Measurements from ENCODE around the gene YJU2.

The YJU2 gene

GRCh38 chr19:4301590-4302242 is 54.8 kb downstream of the YJU2 start:
- peak; percentile 25 for ATAC-seq (replicated peaks)
- Mint-ChIP-seq H3K9me3 (no peaks in the 10 kb centered on the region), H3K27me3 (peaks cover 0 to 21% of the 10 kb centered on the region in 2 donors), H3K4me1 (ENCODE audit: low read depth in 2 of 2) (peaks cover 11 to 32% of the 10 kb centered on the region in 2 donors), H3K36me3 (ENCODE audit: insufficient read depth) (peaks cover 7% of the 10 kb centered on the region), H3K4me3 (peak overlapping the region; percentile 73 to 80), H3K27ac (peak overlapping the region in 1 of 2 donors; percentile 86)
- DNase-seq = no peak

GRCh38 chr19:4302243-4302640 is 55.4 kb downstream of the YJU2 start, which contains the start of gene TMIGD2:
Gene TMIGD2 (minus strand): TSS chr19:4302389. CDS start chr19:4302385, 4 bp downstream.
- Mint-ChIP-seq H3K27ac (peak within 1 kb of the TSS in 1 of 2 donors; percentile 86), H3K4me3 (peak within 1 kb of the TSS; percentile 73 to 80), H3K9me3 (no peaks in the 10 kb centered on the region), H3K36me3 (ENCODE audit: insufficient read depth) (peaks cover 7% of the 10 kb centered on the region), H3K27me3 (peaks cover 0 to 23% of the 10 kb centered on the region in 2 donors), H3K4me1 (ENCODE audit: low read depth in 2 of 2) (peaks cover 11 to 32% of the 10 kb centered on the region in 2 donors)
- DNase-seq = peak in 1 of 3 experiments; percentile 7
- peak; percentile 5 for ATAC-seq (replicated peaks)

GRCh38 chr19:4303819-4304537 is 57.1 kb downstream of the YJU2 start:
- peaks cover 7% of the 10 kb centered on the region for H3K36me3 Mint-ChIP-seq (ENCODE audit: insufficient read depth)
- peak overlapping the region in 1 of 2 donors; percentile 66 for H3K27ac Mint-ChIP-seq
- peaks cover 0 to 23% of the 10 kb centered on the region in 2 donors for H3K27me3 Mint-ChIP-seq
- H3K4me3 Mint-ChIP-seq = peak overlapping the region; percentile 57 to 80
- ATAC-seq (replicated peaks) = peak; percentile 75
- DNase-seq = peak in 1 of 3 experiments; percentile 15
- no peaks in the 10 kb centered on the region for H3K9me3 Mint-ChIP-seq
- H3K4me1 Mint-ChIP-seq (ENCODE audit: low read depth in 2 of 2) = peaks cover 11 to 29% of the 10 kb centered on the region in 2 donors

- peaks cover 11 to 27% of the 10 kb centered on the region in 2 donors for H3K4me1 Mint-ChIP-seq (ENCODE audit: low read depth in 2 of 2)
- peak within 1 kb of the TSS in 1 of 2 donors; percentile 66 for H3K27ac Mint-ChIP-seq
- DNase-seq (peak; percentile 40 to 63 (median 50)), ATAC-seq (replicated peaks) (peak; percentile 65)
- H3K36me3 Mint-ChIP-seq (ENCODE audit: insufficient read depth) = peaks cover 7% of the 10 kb centered on the region
- peak within 1 kb of the TSS; percentile 62 to 80 for H3K4me3 Mint-ChIP-seq
- H3K9me3 Mint-ChIP-seq = no peaks in the 10 kb centered on the region
- peaks cover 0 to 23% of the 10 kb centered on the region in 2 donors for H3K27me3 Mint-ChIP-seq
These were observed 57.8 kb downstream of the YJU2 start, which contains the start of gene FSD1 for GRCh38 chr19:4304538-4305256. Gene FSD1 (plus strand): TSS chr19:4304598. CDS start chr19:4304747, 149 bp downstream.

GRCh38 chr19:4305257-4305612 is 58.4 kb downstream of the YJU2 start:
- Mint-ChIP-seq H3K4me3 (peak overlapping the region; percentile 62 to 75), H3K9me3 (no peaks in the 10 kb centered on the region), H3K36me3 (ENCODE audit: insufficient read depth) (peaks cover 7% of the 10 kb centered on the region), H3K27ac (no peak overlapping the region), H3K27me3 (peaks cover 0 to 23% of the 10 kb centered on the region in 2 donors), H3K4me1 (ENCODE audit: low read depth in 2 of 2) (peaks cover 11 to 27% of the 10 kb centered on the region in 2 donors)
- DNase-seq = no peak
- no peak for ATAC-seq (replicated peaks)

- Mint-ChIP-seq H3K4me1 (ENCODE audit: low read depth in 2 of 2) (peaks cover 11 to 24% of the 10 kb centered on the region in 2 donors), H3K4me3 (peak overlapping the region; percentile 62 to 75), H3K36me3 (ENCODE audit: insufficient read depth) (peaks cover 7% of the 10 kb centered on the region), H3K27me3 (peaks cover 0 to 23% of the 10 kb centered on the region in 2 donors), H3K27ac (no peak overlapping the region), H3K9me3 (no peaks in the 10 kb centered on the region)
- DNase-seq = no peak
- ATAC-seq (replicated peaks) = no peak
These were observed 58.8 kb downstream of the YJU2 start for GRCh38 chr19:4305659-4306058.

- Mint-ChIP-seq H3K9me3 (no peaks in the 10 kb centered on the region), H3K4me3 (no peak overlapping the region), H3K36me3 (ENCODE audit: insufficient read depth) (peaks cover 3% of the 10 kb centered on the region), H3K4me1 (ENCODE audit: low read depth in 2 of 2) (peaks cover 0 to under 1% of the 10 kb centered on the region in 2 donors), H3K27ac (no peak overlapping the region), H3K27me3 (peaks cover 0 to 7% of the 10 kb centered on the region in 2 donors)
- ATAC-seq (replicated peaks) (no peak), DNase-seq (no peak)
These were observed 63.6 kb downstream of the YJU2 start for GRCh38 chr19:4310247-4311121.

GRCh38 chr19:4313847-4314490 is 67.1 kb downstream of the YJU2 start:
- no peak for ATAC-seq (replicated peaks)
- Mint-ChIP-seq H3K27me3 (no peaks in the 10 kb centered on the region), H3K9me3 (peaks cover 0 to 2% of the 10 kb centered on the region in 2 donors), H3K4me1 (ENCODE audit: low read depth in 2 of 2) (peaks cover 0 to under 1% of the 10 kb centered on the region in 2 donors), H3K27ac (no peak overlapping the region), H3K36me3 (ENCODE audit: insufficient read depth) (peaks cover 7% of the 10 kb centered on the region), H3K4me3 (no peak overlapping the region)
- no peak for DNase-seq

GRCh38 chr19:4316956-4317355 is 70.1 kb downstream of the YJU2 start:
- ATAC-seq (replicated peaks) = no peak
- H3K36me3 Mint-ChIP-seq (ENCODE audit: insufficient read depth) = peaks cover 4% of the 10 kb centered on the region
- H3K27me3 Mint-ChIP-seq = no peaks in the 10 kb centered on the region
- DNase-seq = no peak
- H3K27ac Mint-ChIP-seq = no peak overlapping the region
- peaks cover 0 to 10% of the 10 kb centered on the region in 2 donors for H3K9me3 Mint-ChIP-seq
- H3K4me1 Mint-ChIP-seq (ENCODE audit: low read depth in 2 of 2) = peaks cover 0 to 7% of the 10 kb centered on the region in 2 donors
- no peak overlapping the region for H3K4me3 Mint-ChIP-seq

GRCh38 chr19:4318460-4318859 is 71.6 kb downstream of the YJU2 start:
- Mint-ChIP-seq H3K27me3 (no peaks in the 10 kb centered on the region), H3K36me3 (ENCODE audit: insufficient read depth) (peaks cover 4% of the 10 kb centered on the region), H3K27ac (no peak overlapping the region), H3K4me3 (no peak overlapping the region), H3K4me1 (ENCODE audit: low read depth in 2 of 2) (peaks cover 0 to 7% of the 10 kb centered on the region in 2 donors), H3K9me3 (peaks cover 0 to 10% of the 10 kb centered on the region in 2 donors)
- ATAC-seq (replicated peaks) = no peak
- DNase-seq = no peak
